OCI-LY7 (cell line): ENCODE data around the gene ST6GALNAC6. TPM values are rescaled to one million over a fixed set of nuclear protein-coding genes. Genes with fewer than 3 reads are reported as not detected.

Source experiments
- BruUV-seq: library from RNA; stranded (reverse); fragments of 400-500 nt; replicated peaks from 2 replicates; lab custom pipeline; 2021; lab: Mats Ljungman, UMichigan
- CTCF ChIA-PET: fragments of 300-600 bp; sonication (Branson Sonifier 250); formaldehyde crosslinking; loops from one replicate; lab custom pipeline; 2022; ENCODE audit warnings: antibody characterized with exemption; ENCODE audit not compliant: unreplicated experiment; lab: Charles Lee
- POLR2A ChIA-PET: fragments of 300-600 bp; sonication (Branson Sonifier 250); formaldehyde crosslinking; loops from one replicate; lab custom pipeline; 2022; ENCODE audit warnings: antibody characterized with exemption; lab: Charles Lee
- DNase-seq: peaks from one replicate; pipeline ENCODE4 v3.0.0-alpha.2; 2015; ENCODE audit warnings: low spot score
- H2AFZ ChIP-seq: fragments of 200-600 bp; sonication (generic), shearing (Covaris generic); 2 replicates; pipeline ENCODE4 v1.6.1; 2014; ENCODE audit warnings: mild to moderate bottlenecking, antibody characterized with exemption, low read length, moderate library complexity
- H3K27ac ChIP-seq: fragments of 200-600 bp; sonication (generic); 2 replicates; pipeline ENCODE4 v1.5.1; 2014; ENCODE audit warnings: mixed run types, low read depth, mild to moderate bottlenecking, moderate library complexity, low read length, inconsistent platforms; ENCODE audit not compliant: poor library complexity, severe bottlenecking
- H3K36me3 ChIP-seq: fragments of 200-600 bp; sonication (generic); 2 replicates; pipeline ENCODE4 v1.6.1; 2014; ENCODE audit warnings: mild to moderate bottlenecking, antibody characterized with exemption, low read length, moderate library complexity, mixed read lengths; ENCODE audit not compliant: insufficient read depth
- H3K4me1 ChIP-seq: fragments of 200-600 bp; sonication (generic); 2 replicates; pipeline ENCODE4 v1.5.1; 2014; ENCODE audit warnings: mild to moderate bottlenecking, low read length; ENCODE audit not compliant: insufficient read depth, poor library complexity, severe bottlenecking
- H3K4me2 ChIP-seq: fragments of 200-600 bp; sonication (generic); 2 replicates; pipeline ENCODE4 v1.6.1; 2014; ENCODE audit warnings: mild to moderate bottlenecking, low read length
- H3K4me3 ChIP-seq: fragments of 200-600 bp; sonication (generic); 2 replicates; pipeline ENCODE4 v1.5.1; 2014; ENCODE audit warnings: mild to moderate bottlenecking, low read depth, low read length; ENCODE audit not compliant: poor library complexity, severe bottlenecking
- H3K79me2 ChIP-seq: fragments of 200-600 bp; sonication (generic); 2 replicates; pipeline ENCODE4 v1.6.1; 2016; ENCODE audit warnings: low read depth, mild to moderate bottlenecking, low read length, moderate library complexity, mixed read lengths; ENCODE audit not compliant: insufficient read depth
- H3K9me2 ChIP-seq: fragments of 200-600 bp; sonication (generic); 2 replicates; pipeline ENCODE4 v1.6.1; 2016; ENCODE audit warnings: mild to moderate bottlenecking, low read length, mixed read lengths; ENCODE audit not compliant: insufficient read depth
- H3K9me3 ChIP-seq: fragments of 200-600 bp; sonication (generic); 2 replicates; pipeline ENCODE4 v1.6.1; 2014; ENCODE audit warnings: mild to moderate bottlenecking, mixed run types, low read length, mixed read lengths
- H4K20me1 ChIP-seq: fragments of 200-600 bp; sonication (generic); 2 replicates; pipeline ENCODE4 v1.6.1; 2014; ENCODE audit warnings: mild to moderate bottlenecking, antibody characterized with exemption, low read length, moderate library complexity, mixed read lengths; ENCODE audit not compliant: insufficient read depth
- CTCF ChIP-seq: fragments of 200-600 bp; sonication (generic); conservative IDR thresholded peaks from 2 replicates; pipeline ENCODE4 v1.5.1; 2014; ENCODE audit warnings: mild to moderate bottlenecking, antibody characterized with exemption, low read length, moderate library complexity, mixed read lengths
- EZH2phosphoT487 ChIP-seq: fragments of 200-600 bp; sonication (generic); IDR thresholded peaks from 2 replicates; pipeline ENCODE4 v1.6.1; 2018; ENCODE audit warnings: low read depth, borderline replicate concordance, mild to moderate bottlenecking, mixed run types, antibody characterized with exemption, low read length, moderate library complexity, mixed read lengths
- intact Hi-C: fragments of 100-400 bp; cut with micrococcal nuclease; formaldehyde crosslinking; loops from one replicate; pipeline ENCODE4 v1.10.0; 2022; ENCODE audit not compliant: unreplicated experiment
- total RNA-seq, 2 experiments: library from RNA; depleted of rRNA in 1 of 2; stranded (reverse); fragments of >200 nt in 1 of 2; shearing (Covaris generic) in 1 of 2; gene quantifications; 2 replicates each; pipeline ENCODE4 v1.2.3, GENCODE V29; 2014 to 2022

Gene ST6GALNAC6
- total RNA-seq, 2 experiments from 2014 or later = 43.7 to 51.3 TPM

GRCh38 chr9:127937388-127938297 lies 38.2 kb upstream of the ST6GALNAC6 start, which contains the start of gene DPM2:
Gene DPM2, minus strand, starts transcription at chr9:127937854. Its CDS starts 34 bp downstream, at chr9:127937820.
- BruUV-seq = TSS peak; percentile 74
- TF ChIP-seq EZH2phosphoT487 (no peak), CTCF (no peak)
- POLR2A ChIA-PET = interaction anchor here (1.0 to 1.1 kb wide), 2 partner anchors 21 to 93 kb away, joined by 3 read pairs; no protein-coding TSS in a partner anchor

GRCh38 chr9:127937056-127937387 lies 37.6 kb upstream of the ST6GALNAC6 start:
- no TSS peak for BruUV-seq
- Histone ChIP-seq H2AFZ (peak overlapping the region; percentile 3; the same call in 1 of the 2 replicates), H3K36me3 (peaks cover 39% of the 10 kb centered on the region), H4K20me1 (peaks cover 10% of the 10 kb centered on the region; the same call in 1 of the 2 replicates), H3K9me2 (no peaks in the 10 kb centered on the region), H3K4me3 (peak overlapping the region; percentile 81), H3K4me2 (peak overlapping the region; percentile 71), H3K9me3 (no peaks in the 10 kb centered on the region), H3K27ac (peak overlapping the region; percentile 36), H3K79me2 (peaks cover 23% of the 10 kb centered on the region; the same call in 1 of the 2 replicates), H3K4me1 (peaks cover 28% of the 10 kb centered on the region)
- POLR2A ChIA-PET = interaction anchor here (1.0 to 1.1 kb wide), 2 partner anchors 21 to 94 kb away, joined by 3 read pairs; no protein-coding TSS in a partner anchor
- TF ChIP-seq EZH2phosphoT487 (no peak), CTCF (no peak)
- intact Hi-C loops = no loop called here
- DNase-seq = peak; percentile 36
- CTCF ChIA-PET = no interaction called here

More at GRCh38 chr9:127937388-127938297, 38.2 kb upstream of the ST6GALNAC6 start, which contains the start of gene DPM2:
- Histone ChIP-seq H3K4me3 (peak within 1 kb of the TSS; percentile 81), H3K9me3 (no peaks in the 10 kb centered on the region), H3K4me2 (peak within 1 kb of the TSS; percentile 71), H3K79me2 (peaks cover 23% of the 10 kb centered on the region; the same call in 1 of the 2 replicates), H3K36me3 (peaks cover 45% of the 10 kb centered on the region), H2AFZ (peak within 1 kb of the TSS; percentile 3; the same call in 1 of the 2 replicates), H3K9me2 (no peaks in the 10 kb centered on the region), H4K20me1 (peaks cover 10% of the 10 kb centered on the region; the same call in 1 of the 2 replicates), H3K4me1 (peaks cover 28% of the 10 kb centered on the region), H3K27ac (peak within 1 kb of the TSS; percentile 36)
- DNase-seq = peak; percentile 96
- CTCF ChIA-PET = interaction anchor here (0.5 kb wide), 1 partner anchor 33 kb away, joined by 4 read pairs; no protein-coding TSS in a partner anchor
- intact Hi-C loops = no loop called here
